ENCODE data around the gene CHST8.

CHST8 gene

GRCh38 chr19:33752945-33753344 is 131.2 kb downstream of the CHST8 start:
- TF ChIP-seq ZNF384 (IDR thresholded peaks at IDR 0.05) (no peak), CTBP1 (IDR thresholded peaks at IDR 0.05; ENCODE audit: borderline replicate concordance) (no peak), ARNT (IDR thresholded peaks at IDR 0.05) (no peak), LEF1 (IDR thresholded peaks at IDR 0.05; ENCODE audit: borderline replicate concordance) (no peak), ELF4 (IDR thresholded peaks at IDR 0.05) (no peak), L3MBTL2 (conservative IDR thresholded peaks at IDR 0.05) (no peak), HDGF (IDR thresholded peaks at IDR 0.05; ENCODE audit: borderline replicate concordance) (no peak), NFRKB (IDR thresholded peaks at IDR 0.05) (no peak), FOXK2 (IDR thresholded peaks at IDR 0.05) (no peak), PKNOX1 (IDR thresholded peaks at IDR 0.05) (no peak), BHLHE40 (IDR thresholded peaks at IDR 0.05; ENCODE audit: borderline replicate concordance) (no peak), TARDBP (IDR thresholded peaks at IDR 0.05) (no peak)
- POLR2A ChIA-PET, result no interaction called here
- CTCF ChIA-PET, result no interaction called here
- DNase-seq (ENCODE audit: extremely low spot score), result no peak

GRCh38 chr19:33754361-33754760 is 132.6 kb downstream of the CHST8 start:
- no peak for DNase-seq (ENCODE audit: extremely low spot score)
- POLR2A ChIA-PET, result no interaction called here
- TF ChIP-seq ELF4 (IDR thresholded peaks at IDR 0.05) (no peak), SP1 (IDR thresholded peaks at IDR 0.05) (no peak), FOXK2 (IDR thresholded peaks at IDR 0.05) (no peak), ARNT (IDR thresholded peaks at IDR 0.05) (no peak), ZNF384 (IDR thresholded peaks at IDR 0.05) (no peak), LEF1 (IDR thresholded peaks at IDR 0.05; ENCODE audit: borderline replicate concordance) (no peak), TARDBP (IDR thresholded peaks at IDR 0.05) (no peak), HDGF (IDR thresholded peaks at IDR 0.05; ENCODE audit: borderline replicate concordance) (no peak), L3MBTL2 (conservative IDR thresholded peaks at IDR 0.05) (no peak), PKNOX1 (IDR thresholded peaks at IDR 0.05) (no peak), BHLHE40 (IDR thresholded peaks at IDR 0.05; ENCODE audit: borderline replicate concordance) (no peak), FOXA1 (IDR thresholded peaks at IDR 0.05) (no peak), CTBP1 (IDR thresholded peaks at IDR 0.05; ENCODE audit: borderline replicate concordance) (no peak), SUZ12 (IDR thresholded peaks at IDR 0.05) (no peak), NFRKB (IDR thresholded peaks at IDR 0.05) (no peak), FOXM1 (IDR thresholded peaks at IDR 0.05; ENCODE audit: borderline replicate concordance) (no peak)
- CTCF ChIA-PET, result no interaction called here

- no peak for DNase-seq (ENCODE audit: extremely low spot score)
- POLR2A ChIA-PET, result no interaction called here
- CTCF ChIA-PET, result interaction anchor here (1.0 kb wide), 1 partner anchor 323 kb away, joined by 5 read pairs; no protein-coding TSS in a partner anchor
- peak; percentile 34; the same call in 1 of the 2 replicates for TF ChIP-seq PKNOX1 (IDR thresholded peaks at IDR 0.05)
- TF ChIP-seq CTBP1 (IDR thresholded peaks at IDR 0.05; ENCODE audit: borderline replicate concordance), result no peak
Observed at GRCh38 chr19:33755099-33756035, 133.6 kb downstream of the CHST8 start.

GRCh38 chr19:33756177-33756576 is 134.4 kb downstream of the CHST8 start:
- ChIA-PET CTCF (interaction anchor here (1.0 kb wide), 1 partner anchor 324 kb away, joined by 5 read pairs; no protein-coding TSS in a partner anchor), POLR2A (no interaction called here)
- no peak for TF ChIP-seq LEF1 (IDR thresholded peaks at IDR 0.05; ENCODE audit: borderline replicate concordance)
- no peak for TF ChIP-seq TARDBP (IDR thresholded peaks at IDR 0.05)
- TF ChIP-seq BHLHE40 (IDR thresholded peaks at IDR 0.05; ENCODE audit: borderline replicate concordance), result no peak
- TF ChIP-seq L3MBTL2 (conservative IDR thresholded peaks at IDR 0.05), result no peak
- no peak for TF ChIP-seq CTBP1 (IDR thresholded peaks at IDR 0.05; ENCODE audit: borderline replicate concordance)
- no peak for TF ChIP-seq NFRKB (IDR thresholded peaks at IDR 0.05)
- no peak for TF ChIP-seq ELF4 (IDR thresholded peaks at IDR 0.05)
- no peak for TF ChIP-seq FOXA1 (IDR thresholded peaks at IDR 0.05)
- TF ChIP-seq SUZ12 (IDR thresholded peaks at IDR 0.05), result no peak
- no peak for TF ChIP-seq FOXM1 (IDR thresholded peaks at IDR 0.05; ENCODE audit: borderline replicate concordance)
- no peak for TF ChIP-seq HDGF (IDR thresholded peaks at IDR 0.05; ENCODE audit: borderline replicate concordance)
- no peak for TF ChIP-seq ZNF384 (IDR thresholded peaks at IDR 0.05)
- TF ChIP-seq FOXK2 (IDR thresholded peaks at IDR 0.05), result no peak
- no peak for TF ChIP-seq ARNT (IDR thresholded peaks at IDR 0.05)
- no peak for TF ChIP-seq SP1 (IDR thresholded peaks at IDR 0.05)
- no peak for TF ChIP-seq PKNOX1 (IDR thresholded peaks at IDR 0.05)
- no peak for DNase-seq (ENCODE audit: extremely low spot score)

- DNase-seq (ENCODE audit: extremely low spot score), result no peak
Observed at GRCh38 chr19:33758541-33759013, 136.8 kb downstream of the CHST8 start.

More at GRCh38 chr19:33758541-33759013, 136.8 kb downstream of the CHST8 start:
- TF ChIP-seq FOXA1 (IDR thresholded peaks at IDR 0.05) (no peak), CTBP1 (IDR thresholded peaks at IDR 0.05; ENCODE audit: borderline replicate concordance) (no peak), PKNOX1 (IDR thresholded peaks at IDR 0.05) (no peak), LEF1 (IDR thresholded peaks at IDR 0.05; ENCODE audit: borderline replicate concordance) (no peak), ELF4 (IDR thresholded peaks at IDR 0.05) (no peak), SUZ12 (IDR thresholded peaks at IDR 0.05) (no peak)
- CTCF ChIA-PET, result no interaction called here
- POLR2A ChIA-PET, result no interaction called here
